Calu3 (cell line): Measurements from ENCODE around the gene CREM. TPM values are rescaled to one million over a fixed set of nuclear protein-coding genes. Genes with fewer than 3 reads are reported as not detected.

Experiments
- BruUV-seq: library from RNA; stranded (reverse); fragments of 400-500 nt; replicated peaks from 2 replicates; lab custom pipeline; 2021; lab: Mats Ljungman, UMichigan
- CTCF ChIA-PET: fragments of 300-600 bp; sonication (Branson Sonifier 250); formaldehyde crosslinking; loops from one replicate; lab custom pipeline; 2022; ENCODE audit warnings: antibody characterized with exemption; lab: Charles Lee
- DNase-seq: peaks from one replicate; pipeline ENCODE4 v3.0.0; 2022
- H3K27ac Mint-ChIP-seq: one replicate; pipeline ENCODE4 v1.8.0; 2022; ENCODE audit warnings: mixed read lengths; ENCODE audit not compliant: unreplicated experiment
- H3K27me3 Mint-ChIP-seq: one replicate; pipeline ENCODE4 v1.8.0; 2022; ENCODE audit warnings: mixed read lengths; ENCODE audit not compliant: unreplicated experiment
- H3K36me3 Mint-ChIP-seq: one replicate; pipeline ENCODE4 v1.8.0; 2022; ENCODE audit warnings: mild to moderate bottlenecking, moderate library complexity, mixed read lengths; ENCODE audit not compliant: insufficient read depth, unreplicated experiment
- H3K4me1 Mint-ChIP-seq: one replicate; pipeline ENCODE4 v1.8.0; 2022; ENCODE audit warnings: mild to moderate bottlenecking, low read depth, mixed read lengths; ENCODE audit not compliant: unreplicated experiment
- H3K4me3 Mint-ChIP-seq: one replicate; pipeline ENCODE4 v1.8.0; 2022; ENCODE audit warnings: mild to moderate bottlenecking, low read depth, moderate library complexity, mixed read lengths; ENCODE audit not compliant: unreplicated experiment
- H3K9me3 Mint-ChIP-seq: one replicate; pipeline ENCODE4 v1.8.0; 2022; ENCODE audit warnings: low read depth, mixed read lengths; ENCODE audit not compliant: unreplicated experiment
- CTCF ChIP-seq: fragments of 200-600 bp; IDR thresholded peaks from one replicate; pipeline ENCODE4 v1.8.0; 2022; ENCODE audit warnings: antibody characterized with exemption; ENCODE audit not compliant: unreplicated experiment
- intact Hi-C: fragments of 100-400 bp; cut with micrococcal nuclease; formaldehyde crosslinking; loops from one replicate; pipeline ENCODE4 v1.10.0; 2022; ENCODE audit not compliant: unreplicated experiment
- total RNA-seq: library from RNA; stranded (reverse); gene quantifications from 2 replicates; pipeline ENCODE4 v1.2.3, GENCODE V29; 2022

Gene CREM
- total RNA-seq, 1 experiment from 2014 or later: 20.3 TPM

- peak overlapping the region; percentile 83 for H3K4me3 Mint-ChIP-seq
- H3K27me3 Mint-ChIP-seq: no peaks in the 10 kb centered on the region
- H3K27ac Mint-ChIP-seq: peak overlapping the region; percentile 86
- intact Hi-C loops: loop anchor here (2.0 kb wide), 1 partner anchor 69 kb away; no protein-coding TSS in a partner anchor
- no peaks in the 10 kb centered on the region for H3K4me1 Mint-ChIP-seq
- peaks cover 35% of the 10 kb centered on the region for H3K36me3 Mint-ChIP-seq
- BruUV-seq: no TSS peak
- H3K9me3 Mint-ChIP-seq: no peaks in the 10 kb centered on the region
- peak; percentile 49 for DNase-seq
- CTCF ChIA-PET: interaction anchor here (0.7 to 2.1 kb wide), 4 partner anchors 68 to 1426 kb away, joined by 3 to 37 read pairs (median 4); no protein-coding TSS in a partner anchor
- TF ChIP-seq CTCF: no peak
Observed at GRCh38 chr10:35127289-35127891, 744 bp downstream of the CREM start.

- no peak for DNase-seq
- TF ChIP-seq CTCF: no peak
- CTCF ChIA-PET: interaction anchor here (1.9 kb wide), 1 partner anchor 66 kb away, joined by 6 read pairs; no protein-coding TSS in a partner anchor
- intact Hi-C loops: no loop called here
- H3K4me1 Mint-ChIP-seq: no peaks in the 10 kb centered on the region
- no peaks in the 10 kb centered on the region for H3K27me3 Mint-ChIP-seq
- peak overlapping the region; percentile 83 for H3K4me3 Mint-ChIP-seq
- peaks cover 35% of the 10 kb centered on the region for H3K36me3 Mint-ChIP-seq
- BruUV-seq: no TSS peak
- peak overlapping the region; percentile 86 for H3K27ac Mint-ChIP-seq
- H3K9me3 Mint-ChIP-seq: no peaks in the 10 kb centered on the region
Observed at GRCh38 chr10:35129185-35129674, 2.6 kb downstream of the CREM start.

- BruUV-seq: no TSS peak
- Mint-ChIP-seq H3K27ac (no peak overlapping the region), H3K4me1 (no peaks in the 10 kb centered on the region), H3K27me3 (no peaks in the 10 kb centered on the region), H3K36me3 (peaks cover 33% of the 10 kb centered on the region), H3K4me3 (no peak overlapping the region), H3K9me3 (no peaks in the 10 kb centered on the region)
- intact Hi-C loops: no loop called here
- TF ChIP-seq CTCF: no peak
- CTCF ChIA-PET: no interaction called here
- no peak for DNase-seq
Observed at GRCh38 chr10:35130663-35131062, 4.0 kb downstream of the CREM start.

- TF ChIP-seq CTCF: no peak
- no peak overlapping the region for H3K27ac Mint-ChIP-seq
- no peaks in the 10 kb centered on the region for H3K9me3 Mint-ChIP-seq
- intact Hi-C loops: no loop called here
- peaks cover 12% of the 10 kb centered on the region for H3K36me3 Mint-ChIP-seq
- H3K4me1 Mint-ChIP-seq: no peaks in the 10 kb centered on the region
- CTCF ChIA-PET: no interaction called here
- no peak overlapping the region for H3K4me3 Mint-ChIP-seq
- DNase-seq: no peak
- BruUV-seq: no TSS peak
- no peaks in the 10 kb centered on the region for H3K27me3 Mint-ChIP-seq
Observed at GRCh38 chr10:35132727-35133126, 6.1 kb downstream of the CREM start.
